ENCODE measurements around the gene LAMA2. TPM values are rescaled to one million over a fixed set of nuclear protein-coding genes. Genes with fewer than 3 reads are reported as not detected.

Gene LAMA2
- total and polyA plus RNA-seq, 2 experiments from 2014 or later = 13.4 to 78.1 TPM

- Histone ChIP-seq H3K9me3 (ENCODE audit: low read depth) (no peaks in the 10 kb centered on the region), H3K27me3 (no peaks in the 10 kb centered on the region), H3K4me1 (ENCODE audit: low read depth) (no peaks in the 10 kb centered on the region), H3K36me3 (no peaks in the 10 kb centered on the region), H3K27ac (no peak overlapping the region), H3K4me3 (no peak overlapping the region)
- no peak for DNase-seq (ENCODE audit: low read depth in 1 of 2, low spot score in 1 of 2)
- no peak for TF ChIP-seq CTCF (IDR thresholded peaks at IDR 0.05; ENCODE audit: low read depth, low read length)
These were observed 124.9 kb downstream of the LAMA2 start for GRCh38 chr6:129007701-129008373.

GRCh38 chr6:129008591-129008990 lies 125.7 kb downstream of the LAMA2 start:
- no peaks in the 10 kb centered on the region for H3K9me3 ChIP-seq (ENCODE audit: low read depth)
- no peak for TF ChIP-seq CTCF (IDR thresholded peaks at IDR 0.05; ENCODE audit: low read depth, low read length)
- no peaks in the 10 kb centered on the region for H3K36me3 ChIP-seq
- H3K4me1 ChIP-seq (ENCODE audit: low read depth) = no peaks in the 10 kb centered on the region
- no peaks in the 10 kb centered on the region for H3K27me3 ChIP-seq
- H3K4me3 ChIP-seq = no peak overlapping the region
- no peak for DNase-seq (ENCODE audit: low read depth in 1 of 2, low spot score in 1 of 2)
- no peak overlapping the region for H3K27ac ChIP-seq

- H3K27me3 ChIP-seq = no peaks in the 10 kb centered on the region
- no peaks in the 10 kb centered on the region for H3K4me1 ChIP-seq (ENCODE audit: low read depth)
- no peaks in the 10 kb centered on the region for H3K36me3 ChIP-seq
- H3K4me3 ChIP-seq = no peak overlapping the region
- H3K9me3 ChIP-seq (ENCODE audit: low read depth) = no peaks in the 10 kb centered on the region
- no peak for TF ChIP-seq CTCF (IDR thresholded peaks at IDR 0.05; ENCODE audit: low read depth, low read length)
- DNase-seq (ENCODE audit: low read depth in 1 of 2, low spot score in 1 of 2) = no peak
- H3K27ac ChIP-seq = no peak overlapping the region
These were observed 126.9 kb downstream of the LAMA2 start for GRCh38 chr6:129009851-129010250.

- H3K27me3 ChIP-seq = no peaks in the 10 kb centered on the region
- H3K36me3 ChIP-seq = no peaks in the 10 kb centered on the region
- no peak overlapping the region for H3K4me3 ChIP-seq
- H3K9me3 ChIP-seq (ENCODE audit: low read depth) = no peaks in the 10 kb centered on the region
- no peaks in the 10 kb centered on the region for H3K4me1 ChIP-seq (ENCODE audit: low read depth)
- H3K27ac ChIP-seq = no peak overlapping the region
- TF ChIP-seq CTCF (IDR thresholded peaks at IDR 0.05; ENCODE audit: low read depth, low read length) = no peak
- no peak for DNase-seq (ENCODE audit: low read depth in 1 of 2, low spot score in 1 of 2)
These were observed 131.4 kb downstream of the LAMA2 start for GRCh38 chr6:129014302-129014701.

- no peak overlapping the region for H3K27ac ChIP-seq
- no peaks in the 10 kb centered on the region for H3K36me3 ChIP-seq
- H3K4me1 ChIP-seq (ENCODE audit: low read depth) = no peaks in the 10 kb centered on the region
- no peaks in the 10 kb centered on the region for H3K27me3 ChIP-seq
- H3K4me3 ChIP-seq = no peak overlapping the region
- no peak for DNase-seq (ENCODE audit: low read depth in 1 of 2, low spot score in 1 of 2)
- H3K9me3 ChIP-seq (ENCODE audit: low read depth) = no peaks in the 10 kb centered on the region
- TF ChIP-seq CTCF (IDR thresholded peaks at IDR 0.05; ENCODE audit: low read depth, low read length) = no peak
These were observed 132.8 kb downstream of the LAMA2 start for GRCh38 chr6:129015721-129016120.

Measured in cardiac muscle cell (in vitro differentiated cells and primary cell).